ENCODE results near the gene ZNF91.

Gene ZNF91

DNA sequence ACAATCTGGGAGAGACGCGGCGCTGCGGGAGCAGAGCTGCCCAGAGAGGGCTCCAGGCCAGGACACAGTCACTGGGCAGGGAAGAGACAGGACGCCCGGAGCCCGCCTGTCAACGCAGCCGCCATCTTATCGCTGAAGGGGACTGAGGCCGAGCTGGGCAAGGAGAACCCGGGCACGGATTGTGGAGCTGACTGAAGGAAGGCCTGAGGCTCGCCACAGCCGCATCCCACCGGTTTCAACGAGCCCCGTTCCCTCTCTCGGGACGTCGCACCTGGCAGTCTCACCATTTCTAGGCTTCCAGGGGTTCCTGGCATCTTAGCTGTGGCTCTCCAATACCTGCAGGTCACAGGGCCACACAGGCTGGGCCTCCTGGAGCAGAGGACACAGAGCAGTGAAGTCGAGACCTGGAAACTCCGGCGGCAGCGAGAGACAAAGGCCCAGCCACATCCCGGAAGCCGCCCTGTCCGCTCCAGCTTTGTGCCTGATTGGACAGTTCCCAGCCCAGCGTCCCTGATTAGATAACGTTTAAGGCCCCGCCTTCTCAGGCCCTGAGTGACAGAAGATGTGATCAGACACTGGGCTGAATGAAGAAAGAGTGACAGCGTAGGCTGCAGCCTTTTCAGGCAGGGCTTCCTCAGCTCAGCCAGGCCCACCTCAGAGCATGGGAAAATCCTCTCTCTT is at the start of gene ZNF91:
TSS of gene ZNF91 (minus strand) at position 431 of the 681 bp plus-strand sequence. CDS start at position 314, 117 bp downstream.
- TF ChIP-seq CTCF (IDR thresholded peaks at IDR 0.05), result no peak

- TF ChIP-seq CTCF (IDR thresholded peaks at IDR 0.05), result peak; percentile 43; the same call in 1 of the 2 replicates
These were observed 45.5 kb upstream of the ZNF91 start for GRCh38 chr19:23440791-23441190.

GRCh38 chr19:23440207-23440606 is 44.9 kb upstream of the ZNF91 start:
- TF ChIP-seq CTCF (IDR thresholded peaks at IDR 0.05), result no peak

DNA sequence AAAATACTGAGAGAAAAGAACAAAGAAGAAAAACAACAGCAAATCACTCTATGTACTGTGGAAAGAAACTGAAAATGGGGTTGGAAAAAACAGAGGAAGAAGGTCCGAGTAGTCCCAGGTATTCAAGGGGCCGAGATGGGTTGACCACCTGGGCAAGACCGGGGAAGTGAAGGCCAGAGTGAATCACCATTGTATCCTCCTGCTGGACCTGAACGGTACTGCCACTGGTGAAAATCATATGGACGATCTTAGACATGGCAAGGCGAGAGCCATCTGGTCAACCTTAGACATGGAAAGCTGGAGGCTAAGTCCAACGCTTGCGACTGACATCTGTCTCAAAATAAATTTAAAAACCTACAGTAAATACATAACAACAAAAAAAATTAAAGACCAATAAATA is 44.4 kb upstream of the ZNF91 start:
- TF ChIP-seq CTCF (IDR thresholded peaks at IDR 0.05), result no peak

- no peak for TF ChIP-seq CTCF (IDR thresholded peaks at IDR 0.05)
These were observed 42.6 kb upstream of the ZNF91 start for GRCh38 chr19:23437901-23438300.

DNA sequence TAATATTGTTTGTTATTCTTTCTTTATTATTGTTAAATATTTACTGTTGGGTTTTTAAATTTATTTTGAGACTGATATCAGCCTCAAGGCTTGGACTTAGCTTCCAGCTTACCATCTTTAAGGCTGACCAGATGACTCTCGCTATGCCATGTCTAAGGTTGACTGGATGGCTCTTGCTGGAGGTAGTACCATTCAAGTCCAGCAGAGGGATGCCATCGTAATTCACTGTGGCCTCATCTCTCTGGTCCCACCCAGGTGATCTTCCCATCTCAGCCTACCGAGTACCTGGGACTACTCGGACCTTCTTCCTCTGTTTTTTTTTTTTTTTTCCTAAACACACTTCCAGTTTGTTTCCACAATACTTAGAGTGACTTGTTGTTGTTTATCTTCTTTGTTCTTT is 41.7 kb upstream of the ZNF91 start:
- no peak for TF ChIP-seq CTCF (IDR thresholded peaks at IDR 0.05)

GRCh38 chr19:23436318-23436717 is 41.0 kb upstream of the ZNF91 start:
- peak; percentile 25; the same call in 1 of the 2 replicates for TF ChIP-seq CTCF (IDR thresholded peaks at IDR 0.05)

DNA sequence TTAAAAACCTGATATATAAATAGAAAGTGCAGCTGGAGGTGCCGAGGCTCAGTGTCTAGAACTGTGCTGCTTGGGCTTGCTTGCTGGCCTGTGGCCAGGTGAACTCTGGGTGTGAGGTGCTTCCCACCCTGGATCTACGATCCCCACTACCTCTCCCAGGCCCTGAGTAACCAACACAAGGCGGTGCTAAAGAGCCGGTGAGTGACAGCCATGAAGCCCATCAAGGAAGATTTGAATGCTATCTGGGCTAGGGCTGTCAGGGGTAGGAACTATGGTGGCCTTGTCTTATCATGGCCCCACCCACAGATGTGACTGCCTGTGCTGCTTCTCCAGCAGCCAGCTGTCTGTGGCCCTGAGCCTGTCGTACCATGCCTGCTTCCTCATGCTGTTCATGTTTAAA is 25.6 kb upstream of the ZNF91 start:
- TF ChIP-seq CTCF (IDR thresholded peaks at IDR 0.05), result no peak

Data from LNCAP (cell line).